A549 (cell line): ENCODE measurements around the gene NEK7. TPM values are rescaled to one million over a fixed set of nuclear protein-coding genes. Genes with fewer than 3 reads are reported as not detected.
A peak's percentile ranks its signal among the peaks of the same experiment; 100 is the strongest.

Experiments
- ATAC-seq, 2 experiments: fragments of 200-7000 bp in 1 of 2; fragments of >200 bp in 1 of 2; cut with Nextera tagmentation in 1 of 2; cut with Tn5 transposase in 1 of 2; 3 replicates each; pipeline versions ENCODE4 v1.8.0 to v1.9.1; 2018 to 2020; ENCODE audit warnings: mild to moderate bottlenecking in 1 of 2, moderate library complexity in 1 of 2
- CTCF ChIA-PET: fragments of 300-600 bp; sonication (Branson Sonifier 250); formaldehyde crosslinking; extraction: SDS; loops from one replicate; lab custom pipeline; 2021; ENCODE audit warnings: antibody characterized with exemption, inconsistent platforms; lab: Yijun Ruan, JAX
- POLR2A ChIA-PET: fragments of 350-600 bp; formaldehyde crosslinking; extraction: SDS; loops from one replicate; lab custom pipeline; 2021; ENCODE audit warnings: antibody characterized with exemption, inconsistent platforms; lab: Yijun Ruan, JAX
- DNase-seq, 2 experiments: peaks; one replicate each; pipeline versions ENCODE4 v3.0.0 to v3.0.0-alpha.2; 2011 to 2016; ENCODE audit warnings: low read depth in 1 of 2, low spot score in 1 of 2
- FAIRE-seq: peaks from 2 replicates; lab custom pipeline; 2011; peaks lifted over from hg19 to GRCh38; lab: Jason Lieb, UNC
- H3K27ac ChIP-seq, 2 experiments: fragments of >200 bp; sonication (Bioruptor Twin); formaldehyde crosslinking; 3 replicates each; pipeline ENCODE4 v1.5.1; 2016 to 2017
- H3K4me1 ChIP-seq: fragments of >200 bp; sonication (Bioruptor Twin); formaldehyde crosslinking; 3 replicates; pipeline ENCODE4 v1.6.1; 2016
- H3K4me2 ChIP-seq: fragments of >200 bp; sonication (Bioruptor Twin); formaldehyde crosslinking; 3 replicates; pipeline ENCODE4 v1.6.1; 2016
- H3K4me3 ChIP-seq: fragments of >200 bp; sonication (Bioruptor Twin); formaldehyde crosslinking; 3 replicates; pipeline ENCODE4 v1.5.1; 2016
- H3K9me3 ChIP-seq: fragments of >200 bp; sonication (Bioruptor Twin); formaldehyde crosslinking; 3 replicates; pipeline ENCODE4 v1.6.1; 2016
- EHF ChIP-seq: fragments of 250-450 bp; sonication (Bioruptor Pico); IDR thresholded peaks from 2 replicates; pipeline ENCODE4 v1.5.0; 2020; ENCODE audit warnings: mild to moderate bottlenecking
- ELK1 ChIP-seq: fragments of 150-350 bp; IDR thresholded peaks from 2 replicates; pipeline ENCODE4 v1.6.1; 2014; ENCODE audit warnings: low read depth, mild to moderate bottlenecking, low read length
- EP300 ChIP-seq, 2 experiments: fragments of >200 bp; sonication (Bioruptor Twin); formaldehyde crosslinking; IDR thresholded peaks; 2 replicates in 1 of 2; 3 replicates in 1 of 2; pipeline ENCODE4 v1.6.1; 2016 to 2017
- ESRRA ChIP-seq: fragments of 150-350 bp; IDR thresholded peaks from 2 replicates; pipeline ENCODE4 v1.6.1; 2014; ENCODE audit warnings: mild to moderate bottlenecking, low read length, borderline replicate concordance
- GATA3 ChIP-seq: IDR thresholded peaks from 2 replicates; pipeline ENCODE4 v1.6.1; 2012; ENCODE audit warnings: borderline replicate concordance
- HEYL ChIP-seq: fragments of 250-450 bp; sonication (Bioruptor Pico); IDR thresholded peaks from 2 replicates; pipeline ENCODE4 v1.8.0; 2021; ENCODE audit warnings: mild to moderate bottlenecking, moderate library complexity
- HMGXB4 ChIP-seq: fragments of 250-450 bp; sonication (Bioruptor Pico); IDR thresholded peaks from 2 replicates; pipeline ENCODE4 v1.5.0; 2021; ENCODE audit warnings: mild to moderate bottlenecking, moderate library complexity, borderline replicate concordance
- KDM1A ChIP-seq: fragments of 200-600 bp; sonication (generic); IDR thresholded peaks from 2 replicates; pipeline ENCODE4 v1.6.1; 2016; ENCODE audit warnings: low read depth, mild to moderate bottlenecking
- MYC ChIP-seq: IDR thresholded peaks from 2 replicates; pipeline ENCODE4 v1.6.1; 2012; ENCODE audit warnings: mild to moderate bottlenecking, inconsistent platforms, low read length, improper control_type of control experiment, borderline replicate concordance
- PHF8 ChIP-seq: fragments of 200-600 bp; sonication (generic); IDR thresholded peaks from 2 replicates; pipeline ENCODE4 v1.6.1; 2016; ENCODE audit warnings: low read depth, mild to moderate bottlenecking, antibody characterized with exemption, moderate library complexity, borderline replicate concordance
- POLR2A ChIP-seq: IDR thresholded peaks from 2 replicates; pipeline ENCODE4 v1.6.1; 2012; ENCODE audit warnings: mild to moderate bottlenecking, low read length
- POLR2AphosphoS2 ChIP-seq: conservative IDR thresholded peaks from 2 replicates; pipeline ENCODE4 v1.6.1; 2012; ENCODE audit warnings: low read length, improper control_type of control experiment, inconsistent platforms
- RCOR1 ChIP-seq: fragments of 150-350 bp; IDR thresholded peaks from 2 replicates; pipeline ENCODE4 v1.6.1; 2014; ENCODE audit warnings: antibody characterized with exemption, low read length, low read depth
- SMC3 ChIP-seq: fragments of >200 bp; sonication (Bioruptor Twin); formaldehyde crosslinking; IDR thresholded peaks from 3 replicates; pipeline ENCODE4 v1.6.1; 2018; ENCODE audit warnings: inconsistent platforms
- TP53 ChIP-seq: fragments of 250-450 bp; sonication (Bioruptor Pico); IDR thresholded peaks from 2 replicates; pipeline ENCODE4 v1.5.0; 2021; ENCODE audit warnings: mild to moderate bottlenecking, moderate library complexity
- ZNF302 ChIP-seq: fragments of 250-450 bp; sonication (Bioruptor Pico); IDR thresholded peaks from 2 replicates; pipeline ENCODE4 v1.9.0; 2021; ENCODE audit warnings: inconsistent platforms, mild to moderate bottlenecking, moderate library complexity
- WGBS: methylation state at CpG from one replicate; pipeline ENCODE4 v1.1.6; 2017; ENCODE audit errors: missing lambda C conversion rate; 5-methylcytosine and 5-hydroxymethylcytosine counted together
- polyA plus RNA-seq, 4 experiments: library from polyadenylated mRNA; depleted of rRNA in 3 of 4; stranded (reverse); fragments of >200 nt; fragmentation: RNase III in 1 of 4; extraction: RNeasy Plus Mini Kit Qiagen cat#74134 plus additional on column Dnase treatment in 1 of 4; gene quantifications; 2 replicates in 3 of 4; 3 replicates in 1 of 4; pipeline ENCODE4 v1.2.3, GENCODE V29; 2011 to 2017
- TF ChIP-seq, protein P1 (sequence below): fragments of 250-450 bp; sonication (Bioruptor Pico); IDR thresholded peaks from 2 replicates; pipeline ENCODE4 v1.5.0; 2020; ENCODE audit warnings: low read depth, mild to moderate bottlenecking, moderate library complexity

Gene NEK7
- polyA plus RNA-seq, 2 of the 4 experiments (the other 2 are of a cell fraction), result 15.9 to 62.9 TPM

DNA sequence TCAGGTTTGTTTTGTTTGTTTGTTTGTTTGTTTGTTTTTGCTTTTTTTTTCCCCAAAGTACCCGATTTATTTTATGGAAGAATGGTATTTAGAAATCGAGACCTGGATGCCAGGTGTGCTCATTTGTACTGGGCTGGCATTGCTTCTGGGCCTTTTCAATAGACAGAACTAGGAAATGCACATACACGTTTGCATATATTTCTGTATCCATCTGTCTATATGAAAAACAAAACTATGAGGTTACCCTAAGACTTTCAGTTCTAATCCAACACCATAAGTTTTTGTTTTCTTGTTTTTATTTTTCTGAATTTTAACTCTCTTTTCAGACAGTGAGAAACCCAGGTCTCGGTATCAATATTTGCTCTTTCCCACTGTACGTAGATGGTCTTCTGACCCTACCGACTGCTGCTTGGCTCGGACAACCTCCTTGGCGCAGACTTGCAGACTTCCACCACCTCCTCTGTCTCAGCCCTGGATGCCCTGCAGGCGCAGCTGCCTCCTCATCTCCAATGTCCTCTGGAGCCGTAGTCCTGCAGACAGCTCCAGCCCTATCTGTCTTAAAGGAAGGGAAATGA is 171.7 kb downstream of the NEK7 start:
- WGBS, result 72% methylated on average over 10 of the region's 10 CpGs
- no peak for TF ChIP-seq RCOR1
- TF ChIP-seq TP53 (CRISPR knock-in tag), result no peak
- no peak for TF ChIP-seq POLR2AphosphoS2
- POLR2A ChIA-PET, result no interaction called here
- peaks cover 1% of the 10 kb centered on the region; the same call in 1 of the 3 replicates for H3K4me1 ChIP-seq
- CTCF ChIA-PET, result no interaction called here
- no peak overlapping the region for H3K4me2 ChIP-seq
- no peak overlapping the region for H3K27ac ChIP-seq
- no peaks in the 10 kb centered on the region for H3K9me3 ChIP-seq
- FAIRE-seq (no peak), ATAC-seq (no peak), DNase-seq (no peak)
- H3K4me3 ChIP-seq, result no peak overlapping the region

GRCh38 chr1:198330982-198331615 is 174.3 kb downstream of the NEK7 start:
- Histone ChIP-seq H3K4me2 (no peak overlapping the region), H3K9me3 (no peaks in the 10 kb centered on the region), H3K27ac (no peak overlapping the region), H3K4me1 (peaks cover 10% of the 10 kb centered on the region; the same call in 1 of the 3 replicates), H3K4me3 (no peak overlapping the region)
- FAIRE-seq, result no peak
- TF ChIP-seq ESRRA (no peak), EHF (CRISPR knock-in tag) (no peak), POLR2A (no peak)
- ATAC-seq, result no peak
- WGBS, result 43% methylated on average over 2 of the region's 2 CpGs
- ChIA-PET CTCF (no interaction called here), POLR2A (no interaction called here)
- no peak for DNase-seq

DNA sequence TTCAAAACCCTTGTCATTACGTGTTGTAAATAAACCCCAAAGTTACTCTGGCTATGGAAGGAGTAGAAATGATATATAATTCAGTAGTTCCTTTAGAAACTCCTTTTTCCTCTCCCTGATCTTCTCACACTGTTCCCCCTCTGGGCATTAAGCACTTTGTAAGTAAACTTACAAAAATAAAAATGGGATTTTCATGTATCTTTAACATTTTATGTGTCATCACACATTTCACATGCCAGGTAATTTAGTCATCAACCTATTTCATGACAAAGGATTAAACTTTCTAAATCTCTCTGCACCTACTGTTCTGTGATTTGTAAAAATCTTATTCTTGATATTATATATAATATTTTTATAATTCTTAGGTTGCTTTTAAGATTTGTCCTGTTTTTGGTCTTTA is 176.9 kb downstream of the NEK7 start:
- no peak overlapping the region for H3K4me3 ChIP-seq
- FAIRE-seq (no peak), DNase-seq (no peak), ATAC-seq (no peak)
- H3K4me2 ChIP-seq, result peak overlapping the region; percentile 20; the same call in 1 of the 3 replicates
- H3K27ac ChIP-seq, result no peak overlapping the region
- H3K9me3 ChIP-seq, result no peaks in the 10 kb centered on the region
- 36% methylated on average over 1 of the region's 1 CpG for WGBS
- ChIA-PET POLR2A (no interaction called here), CTCF (interaction anchor here (0.9 kb wide), 1 partner anchor 10 kb away, joined by 4 read pairs; no protein-coding TSS in a partner anchor)
- TF ChIP-seq ZNF302 (CRISPR knock-in tag) (no peak), HMGXB4 (CRISPR knock-in tag) (no peak), EHF (CRISPR knock-in tag) (no peak), PHF8 (no peak), KDM1A (no peak), SMC3 (no peak), MYC (no peak), ESRRA (no peak), GATA3 (no peak), HEYL (CRISPR knock-in tag) (no peak), EP300 (IDR thresholded peaks at IDR 0.05) (no peak), ELK1 (no peak)
- TF ChIP-seq, protein P1, sequence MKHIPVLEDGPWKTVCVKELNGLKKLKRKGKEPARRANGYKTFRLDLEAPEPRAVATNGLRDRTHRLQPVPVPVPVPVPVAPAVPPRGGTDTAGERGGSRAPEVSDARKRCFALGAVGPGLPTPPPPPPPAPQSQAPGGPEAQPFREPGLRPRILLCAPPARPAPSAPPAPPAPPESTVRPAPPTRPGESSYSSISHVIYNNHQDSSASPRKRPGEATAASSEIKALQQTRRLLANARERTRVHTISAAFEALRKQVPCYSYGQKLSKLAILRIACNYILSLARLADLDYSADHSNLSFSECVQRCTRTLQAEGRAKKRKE (CRISPR knock-in tag), result no peak
- H3K4me1 ChIP-seq, result peaks cover 10% of the 10 kb centered on the region; the same call in 1 of the 3 replicates
